H1 (cell line): Measurements from ENCODE around the gene LRP1-AS. TPM values are rescaled to one million over a fixed set of nuclear protein-coding genes. Genes with fewer than 3 reads are reported as not detected.

ENCODE experiments used
- CTCF ChIA-PET: fragments of 300-600 bp; sonication (Branson Sonifier 250); formaldehyde crosslinking; loops from one replicate; lab custom pipeline; 2021; ENCODE audit not compliant: partially characterized antibody; lab: Charles Lee
- POLR2A ChIA-PET: fragments of 300-600 bp; sonication (Branson Sonifier 250); formaldehyde crosslinking; loops from one replicate; lab custom pipeline; 2021; ENCODE audit warnings: inconsistent platforms; ENCODE audit not compliant: partially characterized antibody; lab: Charles Lee
- DNase-seq, 2 experiments: peaks; one replicate each; pipeline versions ENCODE4 v3.0.0 to v3.0.0-alpha.2; 2010 to 2022; ENCODE audit warnings: low spot score in 2 of 2, low read depth in 1 of 2, mixed read lengths in 1 of 2
- FAIRE-seq: peaks from 2 replicates; lab custom pipeline; 2011; peaks lifted over from hg19 to GRCh38; lab: Jason Lieb, UNC
- H2AFZ ChIP-seq: 2 replicates; pipeline ENCODE4 v1.8.1; 2012; ENCODE audit warnings: low read length, inconsistent platforms
- H2AK5ac ChIP-seq: 2 replicates; pipeline ENCODE4 v1.6.1; 2013; ENCODE audit warnings: low read depth, low read length
- H2BK120ac ChIP-seq: replicated peaks from 2 replicates; pipeline ENCODE3; 2013; ENCODE audit warnings: low read depth, low read length, inconsistent platforms
- H2BK12ac ChIP-seq: 2 replicates; pipeline ENCODE4 v1.6.1; 2013; ENCODE audit warnings: low read depth, low read length
- H2BK15ac ChIP-seq: 2 replicates; pipeline ENCODE4 v1.6.1; 2013; ENCODE audit warnings: low read length
- H2BK20ac ChIP-seq: 2 replicates; pipeline ENCODE4 v1.6.1; 2013; ENCODE audit warnings: low read length
- H2BK5ac ChIP-seq: 2 replicates; pipeline ENCODE4 v1.6.1; 2013; ENCODE audit warnings: low read depth, low read length
- H3K14ac ChIP-seq: 2 replicates; pipeline ENCODE4 v1.6.1; 2013; ENCODE audit warnings: inconsistent platforms; ENCODE audit not compliant: insufficient read length
- H3K18ac ChIP-seq: 2 replicates; pipeline ENCODE4 v1.6.1; 2013; ENCODE audit warnings: low read length; ENCODE audit errors: extremely low read depth
- H3K23ac ChIP-seq: 2 replicates; pipeline ENCODE4 v1.6.1; 2013; ENCODE audit warnings: inconsistent platforms; ENCODE audit not compliant: insufficient read length
- H3K23me2 ChIP-seq: 2 replicates; pipeline ENCODE4 v1.6.1; 2013; ENCODE audit warnings: low read depth, low read length
- H3K27ac ChIP-seq: 2 replicates; pipeline ENCODE4 v1.6.1; 2011; ENCODE audit warnings: low read depth, low read length, inconsistent platforms
- H3K27me3 ChIP-seq, 4 experiments: replicated peaks in 1 of 4; 1 replicate in 1 of 4; 2 replicates in 3 of 4; pipeline versions ENCODE4 v1.6.1 to v1.8.1; 2011 to 2013; ENCODE audit warnings: low read length in 3 of 4, mild to moderate bottlenecking in 3 of 4, inconsistent platforms in 2 of 4, mixed read lengths in 2 of 4, moderate library complexity in 1 of 4; ENCODE audit not compliant: control insufficient read depth in 3 of 4, insufficient read depth in 3 of 4; ENCODE audit errors: extremely low read depth in 1 of 4
- H3K36me3 ChIP-seq, 4 experiments: 2 replicates each; pipeline versions ENCODE4 v1.6.1 to v1.8.1; 2011 to 2013; ENCODE audit warnings: mild to moderate bottlenecking in 4 of 4, low read length in 3 of 4, moderate library complexity in 2 of 4, control low read depth in 1 of 4, inconsistent platforms in 1 of 4; ENCODE audit not compliant: insufficient read depth in 4 of 4, control insufficient read depth in 2 of 4
- H3K4ac ChIP-seq: replicated peaks from 2 replicates; pipeline ENCODE3; 2013; ENCODE audit warnings: low read length, low read depth, mixed read lengths, inconsistent platforms; ENCODE audit not compliant: insufficient read length
- H3K4me1 ChIP-seq, 4 experiments: replicated peaks in 1 of 4; 1 replicate in 1 of 4; 2 replicates in 3 of 4; pipeline versions ENCODE4 v1.6.1 to v1.8.1; 2011 to 2013; ENCODE audit warnings: low read length in 3 of 4, inconsistent platforms in 2 of 4, mixed read lengths in 1 of 4; ENCODE audit not compliant: insufficient read depth in 4 of 4, control insufficient read depth in 3 of 4
- H3K4me2 ChIP-seq, 2 experiments: 2 replicates each; pipeline versions ENCODE4 v1.6.1 to v1.8.1; 2011 to 2013; ENCODE audit warnings: low read depth in 2 of 2, low read length in 2 of 2, control low read depth in 1 of 2, inconsistent platforms in 1 of 2, mild to moderate bottlenecking in 1 of 2; ENCODE audit not compliant: insufficient read depth in 1 of 2
- H3K4me3 ChIP-seq, 4 experiments: fragments of 200-600, 300-600 bp in 1 of 4; sonication (generic), shearing (Covaris generic), sonication (Bioruptor Twin) in 1 of 4; 2 replicates each; pipeline versions ENCODE4 v1.5.1 to v1.8.1; 2011 to 2016; ENCODE audit warnings: low read length in 4 of 4, low read depth in 3 of 4, control low read depth in 2 of 4, inconsistent platforms in 2 of 4, mild to moderate bottlenecking in 2 of 4, mixed read lengths in 1 of 4, moderate library complexity in 1 of 4; ENCODE audit not compliant: insufficient read depth in 2 of 4; ENCODE audit errors: extremely low read depth in 1 of 4
- H3K56ac ChIP-seq: replicated peaks from 2 replicates; pipeline ENCODE3; 2013; ENCODE audit warnings: low read depth, mild to moderate bottlenecking, mixed read lengths, low read length, inconsistent platforms; ENCODE audit not compliant: insufficient read length
- H3K79me1 ChIP-seq: 2 replicates; pipeline ENCODE4 v1.6.1; 2013; ENCODE audit warnings: low read depth, low read length, control low read depth
- H3K79me2 ChIP-seq, 2 experiments: 2 replicates each; pipeline versions ENCODE4 v1.6.1 to v1.8.1; 2012 to 2013; ENCODE audit warnings: low read length in 2 of 2, mild to moderate bottlenecking in 2 of 2, inconsistent platforms in 1 of 2; ENCODE audit not compliant: insufficient read depth in 2 of 2, control insufficient read depth in 1 of 2
- H3K9ac ChIP-seq, 4 experiments: replicated peaks in 1 of 4; 1 replicate in 1 of 4; 2 replicates in 3 of 4; pipeline versions ENCODE4 v1.6.1 to v1.8.1; 2011 to 2013; ENCODE audit warnings: low read depth in 3 of 4, low read length in 3 of 4, control low read depth in 2 of 4, mild to moderate bottlenecking in 2 of 4, moderate library complexity in 2 of 4, inconsistent platforms in 1 of 4; ENCODE audit errors: extremely low read depth in 1 of 4
- H3K9me3 ChIP-seq, 2 experiments: 2 replicates each; pipeline versions ENCODE4 v1.6.1 to v1.8.1; 2012 to 2013; ENCODE audit warnings: mild to moderate bottlenecking in 2 of 2, moderate library complexity in 2 of 2, control low read depth in 1 of 2, inconsistent platforms in 1 of 2, low read depth in 1 of 2, low read length in 1 of 2, mixed read lengths in 1 of 2; ENCODE audit not compliant: insufficient read depth in 2 of 2
- H4K20me1 ChIP-seq, 2 experiments: replicated peaks in 1 of 2; 2 replicates each; pipeline versions ENCODE3 to v1.8.1; 2011 to 2013; ENCODE audit warnings: inconsistent platforms in 2 of 2, low read length in 2 of 2, mild to moderate bottlenecking in 1 of 2; ENCODE audit not compliant: insufficient read depth in 2 of 2, control insufficient read depth in 1 of 2
- H4K5ac ChIP-seq: 2 replicates; pipeline ENCODE4 v1.6.1; 2013; ENCODE audit warnings: low read length, low read depth, mixed read lengths, inconsistent platforms; ENCODE audit not compliant: insufficient read length
- H4K8ac ChIP-seq: 2 replicates; pipeline ENCODE4 v1.8.0; 2013; ENCODE audit warnings: mild to moderate bottlenecking, moderate library complexity, low read length, inconsistent platforms; ENCODE audit not compliant: insufficient read depth; ENCODE audit errors: extremely low read depth
- H4K91ac ChIP-seq: replicated peaks from 2 replicates; pipeline ENCODE3; 2013; ENCODE audit warnings: low read length, mixed read lengths, inconsistent platforms; ENCODE audit not compliant: insufficient read length
- CREB1 ChIP-seq: IDR thresholded peaks from 2 replicates; pipeline ENCODE4 v1.6.1; 2012; ENCODE audit warnings: inconsistent platforms
- FOSL1 ChIP-seq: IDR thresholded peaks from 2 replicates; pipeline ENCODE4 v1.6.1; 2011; ENCODE audit warnings: mild to moderate bottlenecking, low read depth, low read length, moderate library complexity; ENCODE audit not compliant: insufficient read depth
- RAD21 ChIP-seq, 2 experiments: IDR thresholded peaks in 1 of 2; conservative IDR thresholded peaks in 1 of 2; 2 replicates each; pipeline ENCODE4 v1.6.1; 2011; ENCODE audit warnings: low read depth in 2 of 2, low read length in 2 of 2, improper control_type of control experiment in 1 of 2, inconsistent platforms in 1 of 2, mild to moderate bottlenecking in 1 of 2, moderate library complexity in 1 of 2
- RBBP5 ChIP-seq: IDR thresholded peaks from 2 replicates; pipeline ENCODE4 v1.7.1; 2012; ENCODE audit warnings: low read depth, mild to moderate bottlenecking, inconsistent platforms, low read length, moderate library complexity, borderline replicate concordance
- WGBS, 2 experiments: shearing (Covaris generic) in 1 of 2; methylation state at CpG; one replicate each; pipeline versions ENCODE4 v1.1.6 to v1.1.7; 2013 to 2015; ENCODE audit warnings: low lambda C conversion rate in 2 of 2, mixed read lengths in 2 of 2, inconsistent platforms in 1 of 2, low coverage in 1 of 2, missing lambda C conversion rate in 1 of 2; ENCODE audit not compliant: insufficient replicate concordance in 2 of 2, insufficient coverage in 1 of 2, insufficient read length in 1 of 2; ENCODE audit errors: extremely low coverage in 1 of 2, missing lambda C conversion rate in 1 of 2; 5-methylcytosine and 5-hydroxymethylcytosine counted together
- polyA plus RNA-seq, 7 experiments: library from polyadenylated mRNA; depleted of rRNA in 3 of 7; stranded (reverse) in 5 of 7; unstranded in 2 of 7; fragments of >200 nt in 5 of 7; fragments of 200-250 nt in 2 of 7; gene quantifications; 1 replicate in 5 of 7; 2 replicates in 1 of 7; 4 replicates in 1 of 7; pipeline versions ENCODE4 v1.2.1 to v1.2.3, GENCODE V29; 2011 to 2013; ENCODE audit warnings: missing spikeins in 2 of 7, mixed read lengths in 2 of 7
- total RNA-seq: library from RNA; stranded (reverse); fragmentation: NEBNext Ultra II Directional; extraction: Animal tissue kit (Norgen Biotek cat#: 25700); gene quantifications from 2 replicates; pipeline ENCODE4 v1.2.1, GENCODE V29; 2021

Gene LRP1-AS
- total and polyA plus RNA-seq, 2 of the 8 experiments (the other 6 are each of a cell fraction or from before 2014, with no cell fraction given) = not detected

DNA sequence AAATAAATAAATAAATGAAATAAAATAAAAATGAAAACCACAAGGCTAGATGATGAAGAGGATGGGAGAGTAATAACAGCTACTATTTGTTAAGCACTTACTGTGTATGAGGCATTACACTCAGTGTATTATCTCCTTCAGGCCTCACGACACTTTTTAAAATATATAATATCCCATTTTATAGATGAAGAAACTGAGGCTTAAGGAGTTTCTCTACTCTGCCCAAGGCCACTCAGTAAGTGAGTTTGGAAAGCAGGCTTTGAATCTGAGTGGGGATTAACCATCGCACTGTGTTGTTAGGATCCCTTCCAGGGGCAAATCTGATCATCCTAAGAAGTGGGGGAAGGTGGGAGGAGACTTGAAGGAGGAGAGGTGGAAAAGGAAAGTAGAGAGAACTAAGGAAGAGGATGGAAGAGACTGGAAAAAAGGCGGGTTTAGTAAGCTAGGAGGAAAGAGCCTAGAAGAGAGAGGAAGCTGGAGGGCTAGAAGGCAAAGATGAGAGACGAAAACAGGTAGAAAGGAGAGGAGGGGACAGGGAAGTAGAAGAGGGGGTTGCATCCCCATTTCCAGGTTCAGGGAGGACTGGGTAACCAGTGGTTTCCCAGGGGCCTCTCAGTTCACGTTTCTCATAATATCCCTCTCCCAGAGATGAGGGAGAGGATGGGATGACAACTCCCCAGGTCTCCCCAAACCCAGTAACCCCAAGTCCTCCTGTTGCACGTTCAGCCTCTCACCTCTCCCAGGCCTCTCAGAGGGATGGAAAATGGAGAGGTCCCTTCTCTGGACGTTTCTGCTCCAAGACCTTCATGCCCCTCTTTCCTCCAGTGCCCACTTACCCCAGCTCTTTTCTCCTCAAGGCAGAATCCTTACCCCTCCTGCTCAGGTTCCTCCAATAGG is 38.0 kb downstream of the LRP1-AS start:
- Histone ChIP-seq H4K20me1 (no peaks in the 10 kb centered on the region), H2AFZ (peak overlapping the region; percentile 52; the same call in 1 of the 2 replicates), H3K79me1 (no peaks in the 10 kb centered on the region), H3K14ac (no peak overlapping the region), H3K27me3 (no peaks in the 10 kb centered on the region), H3K27ac (no peak overlapping the region), H4K8ac (no peak overlapping the region; the same call in 1 of the 2 replicates), H3K9ac (no peak overlapping the region), H2BK5ac (peak overlapping the region; percentile 87; the same call in 1 of the 2 replicates), H3K56ac (no peak overlapping the region), H2BK120ac (no peak overlapping the region), H4K91ac (peak overlapping the region; percentile 40), H2BK15ac (0 out of 2 replicates have a peak overlapping the region, but pooled peaks have one; percentile 2), H3K23ac (no peak overlapping the region), H3K18ac (peak overlapping the region; percentile 42; the same call in 1 of the 2 replicates), H3K4me3 (peak overlapping the region in 3 of 4 experiments; percentile 16 to 59 (median 43); a peak in 4 of 8 replicates), H4K5ac (peak overlapping the region; percentile 31), H3K4me1 (peaks cover 3 to 31% (median 15%) of the 10 kb centered on the region in 4 experiments), H3K9me3 (no peaks in the 10 kb centered on the region), H2BK12ac (no peak overlapping the region), H2AK5ac (0 out of 2 replicates have a peak overlapping the region, but pooled peaks have one; percentile 47), H2BK20ac (no peak overlapping the region), H3K23me2 (peaks cover 15% of the 10 kb centered on the region), H3K79me2 (no peaks in the 10 kb centered on the region), H3K4me2 (peak overlapping the region; percentile 81 to 96), H3K4ac (peak overlapping the region; percentile 39), H3K36me3 (peaks cover 0 to 3% (median 1%) of the 10 kb centered on the region in 4 experiments; a peak in 1 of 8 replicates)
- CTCF ChIA-PET = interaction anchor here (0.6 to 15.7 kb wide), 10 partner anchors 15 to 292 kb away, joined by 3 to 325 read pairs (median 27); partner anchors contain the start of genes LRP1, NAB2 and ZBTB39
- FAIRE-seq = no peak
- WGBS, 2 experiments = 73% methylated on average over 7 of the region's 7 CpGs; no CpG with 5 or more reads in 1 of the 2 experiments
- TF ChIP-seq RAD21 (IDR thresholded peaks at IDR 0.05 in 1 of 2, conservative IDR thresholded peaks at IDR 0.05 in 1 of 2; ENCODE audit: low read depth in 2 of 2, low read length in 2 of 2) (no peak), FOSL1 (no peak), RBBP5 (no peak), CREB1 (no peak)
- DNase-seq = no peak
- POLR2A ChIA-PET = interaction anchor here (0.9 to 13.0 kb wide), 7 partner anchors 15 to 84 kb away, joined by 3 to 352 read pairs (median 3); partner anchors contain the start of genes LRP1, NAB2 and NEMP1
